UCSD-AML1 (cell line): Measurements from ENCODE around the gene TLCD1.

Experiments
- DNase-seq: peaks from one replicate; lab custom pipeline; 2025; ENCODE audit not compliant: unreplicated experiment; lab: John Stamatoyannopoulos, UW

Gene TLCD1

GRCh38 chr17:28726226-28726626, at the start of gene TLCD1:
Gene TLCD1 (minus strand): TSS chr17:28726233. CDS start chr17:28726097, 136 bp downstream.
- DNase-seq: peak; percentile 80

GRCh38 chr17:28774206-28774605, 48.2 kb upstream of the TLCD1 start:
- no peak for DNase-seq

GRCh38 chr17:28773736-28774135, 47.7 kb upstream of the TLCD1 start:
- DNase-seq: no peak

- no peak for DNase-seq
These were observed 39.0 kb upstream of the TLCD1 start for GRCh38 chr17:28765038-28765437.

- peak; percentile 27 for DNase-seq
These were observed 37.8 kb upstream of the TLCD1 start for GRCh38 chr17:28763804-28764266.

- DNase-seq: no peak
These were observed 37.2 kb upstream of the TLCD1 start for GRCh38 chr17:28763137-28763799.

GRCh38 chr17:28760601-28761562, 34.8 kb upstream of the TLCD1 start:
- DNase-seq: peak; percentile 48

- no peak for DNase-seq
These were observed 33.3 kb upstream of the TLCD1 start for GRCh38 chr17:28759256-28759865.

- DNase-seq: no peak
These were observed 32.5 kb upstream of the TLCD1 start for GRCh38 chr17:28758411-28759121.

GRCh38 chr17:28756049-28756804, 30.2 kb upstream of the TLCD1 start:
- DNase-seq: no peak

- no peak for DNase-seq
These were observed 29.5 kb upstream of the TLCD1 start for GRCh38 chr17:28755486-28755885.

- no peak for DNase-seq
These were observed 25.8 kb upstream of the TLCD1 start for GRCh38 chr17:28751600-28752366.

- DNase-seq: peak; percentile 85
These were observed 24.4 kb upstream of the TLCD1 start for GRCh38 chr17:28750178-28751047.

- DNase-seq: no peak
These were observed 23.6 kb upstream of the TLCD1 start for GRCh38 chr17:28749516-28750177.

- DNase-seq: no peak
These were observed 23.0 kb upstream of the TLCD1 start for GRCh38 chr17:28748852-28749515.

GRCh38 chr17:28747801-28748750, 22.0 kb upstream of the TLCD1 start:
- DNase-seq: no peak
